GM23248 (cell line): Measurements from ENCODE around the gene TRIM29. TPM values are rescaled to one million over a fixed set of nuclear protein-coding genes. Genes with fewer than 3 reads are reported as not detected.
A peak's percentile ranks its signal among the peaks of the same experiment; 100 is the strongest.

Experiments
- DNase-seq: peaks from one replicate; pipeline ENCODE4 v3.0.0-alpha.2; 2015
- H2AFZ ChIP-seq: fragments of 200-600 bp; sonication (generic); 2 replicates; pipeline ENCODE4 v1.6.1; 2016; ENCODE audit warnings: antibody characterized with exemption
- H3F3A ChIP-seq: fragments of 200-600 bp; sonication (generic); 2 replicates; pipeline ENCODE4 v1.6.1; 2016; ENCODE audit warnings: mild to moderate bottlenecking, antibody characterized with exemption, mixed run types; ENCODE audit not compliant: insufficient read depth
- H3K27ac ChIP-seq: fragments of 200-600 bp; sonication (generic); 2 replicates; pipeline ENCODE4 v1.5.1; 2016; ENCODE audit warnings: mild to moderate bottlenecking
- H3K27me3 ChIP-seq: fragments of 200-600 bp; sonication (generic); replicated peaks from 2 replicates; pipeline ENCODE4 v1.6.1; 2016; ENCODE audit warnings: mild to moderate bottlenecking; ENCODE audit not compliant: insufficient read depth
- H3K36me3 ChIP-seq: fragments of 200-600 bp; sonication (generic); 2 replicates; pipeline ENCODE4 v1.6.1; 2016; ENCODE audit warnings: low read depth, mild to moderate bottlenecking
- H3K4me1 ChIP-seq: fragments of 200-600 bp; sonication (generic); 2 replicates; pipeline ENCODE4 v1.6.1; 2016; ENCODE audit warnings: mild to moderate bottlenecking; ENCODE audit not compliant: insufficient read depth
- H3K4me2 ChIP-seq: fragments of 200-600 bp; sonication (generic); one replicate; pipeline ENCODE4 v1.6.1; 2016; ENCODE audit warnings: mild to moderate bottlenecking; ENCODE audit not compliant: unreplicated experiment
- H3K4me3 ChIP-seq: fragments of 200-600 bp; sonication (generic); 2 replicates; pipeline ENCODE4 v1.5.1; 2016; ENCODE audit warnings: mild to moderate bottlenecking
- H3K79me2 ChIP-seq: fragments of 200-600 bp; sonication (generic); 2 replicates; pipeline ENCODE4 v1.6.1; 2016; ENCODE audit warnings: mild to moderate bottlenecking; ENCODE audit not compliant: insufficient read depth
- H3K9ac ChIP-seq: fragments of 200-600 bp; sonication (generic); 2 replicates; pipeline ENCODE4 v1.6.1; 2016; ENCODE audit warnings: mild to moderate bottlenecking
- H3K9me2 ChIP-seq: fragments of 200-600 bp; sonication (generic); 2 replicates; pipeline ENCODE4 v1.6.1; 2016; ENCODE audit warnings: mixed run types, mild to moderate bottlenecking, moderate library complexity; ENCODE audit not compliant: insufficient read depth
- H3K9me3 ChIP-seq: fragments of 200-600 bp; sonication (generic); one replicate; pipeline ENCODE4 v1.6.1; 2017; ENCODE audit warnings: low read depth
- H4K20me1 ChIP-seq: fragments of 200-600 bp; sonication (generic); 2 replicates; pipeline ENCODE4 v1.6.0; 2016; ENCODE audit not compliant: insufficient read depth
- EZH2 ChIP-seq: fragments of 200-600 bp; sonication (generic); IDR thresholded peaks from 2 replicates; pipeline ENCODE4 v1.6.1; 2018; ENCODE audit warnings: antibody characterized with exemption, mild to moderate bottlenecking; ENCODE audit not compliant: insufficient read depth, poor library complexity, severe bottlenecking
- EZH2phosphoT487 ChIP-seq: fragments of 200-600 bp; sonication (generic); IDR thresholded peaks from 2 replicates; pipeline ENCODE4 v1.6.1; 2018; ENCODE audit warnings: antibody characterized with exemption, moderate library complexity, mild to moderate bottlenecking, low read depth; ENCODE audit not compliant: insufficient read depth
- WGBS, 2 experiments: methylation state at CpG; one replicate each; pipeline ENCODE4 v1.1.6; 2015 to 2017; ENCODE audit warnings: low lambda C conversion rate in 2 of 2, low coverage in 1 of 2; ENCODE audit errors: missing lambda C conversion rate in 2 of 2; 5-methylcytosine and 5-hydroxymethylcytosine counted together
- in situ Hi-C: fragments of 300-500 bp; cut with MboI; formaldehyde crosslinking; loops from 2 replicates; pipeline ENCODE4 v1.15.0; 2020
- polyA plus RNA-seq: library from polyadenylated mRNA; unstranded; fragments of >200 nt; fragmentation: Nextera tagmentation; extraction: Ambion mirVana; gene quantifications from 2 replicates; pipeline ENCODE4 v1.2.1, GENCODE V29; 2016
- total RNA-seq: library from RNA; depleted of rRNA; stranded (reverse); fragments of >200 nt; shearing (Covaris generic); gene quantifications from 2 replicates; pipeline ENCODE4 v1.2.3, GENCODE V29; 2014

The TRIM29 gene
- total and polyA plus RNA-seq, 2 experiments from 2014 or later: 0.86 TPM; not detected in 1

GRCh38 chr11:120185706-120186455 is 48.0 kb upstream of the TRIM29 start:
- Histone ChIP-seq H2AFZ (peak overlapping the region; percentile 40; the same call in 1 of the 2 replicates), H3K36me3 (no peaks in the 10 kb centered on the region), H3K4me1 (peaks cover 32% of the 10 kb centered on the region), H3K4me2 (no peak overlapping the region), H3K9me3 (no peaks in the 10 kb centered on the region), H3K4me3 (no peak overlapping the region), H3K79me2 (no peaks in the 10 kb centered on the region), H3K9me2 (no peaks in the 10 kb centered on the region), H4K20me1 (no peaks in the 10 kb centered on the region), H3F3A (peaks cover 13% of the 10 kb centered on the region), H3K9ac (0 out of 2 replicates have a peak overlapping the region, but pooled peaks have one; percentile 33), H3K27me3 (no peaks in the 10 kb centered on the region), H3K27ac (0 out of 2 replicates have a peak overlapping the region, but pooled peaks have one; percentile 14)
- no peak for DNase-seq
- in situ Hi-C loops: no loop called here
- TF ChIP-seq EZH2phosphoT487 (no peak), EZH2 (no peak)
- WGBS, 2 experiments: 50 to 58% methylated on average over 3 of the region's 3 CpGs

DNA sequence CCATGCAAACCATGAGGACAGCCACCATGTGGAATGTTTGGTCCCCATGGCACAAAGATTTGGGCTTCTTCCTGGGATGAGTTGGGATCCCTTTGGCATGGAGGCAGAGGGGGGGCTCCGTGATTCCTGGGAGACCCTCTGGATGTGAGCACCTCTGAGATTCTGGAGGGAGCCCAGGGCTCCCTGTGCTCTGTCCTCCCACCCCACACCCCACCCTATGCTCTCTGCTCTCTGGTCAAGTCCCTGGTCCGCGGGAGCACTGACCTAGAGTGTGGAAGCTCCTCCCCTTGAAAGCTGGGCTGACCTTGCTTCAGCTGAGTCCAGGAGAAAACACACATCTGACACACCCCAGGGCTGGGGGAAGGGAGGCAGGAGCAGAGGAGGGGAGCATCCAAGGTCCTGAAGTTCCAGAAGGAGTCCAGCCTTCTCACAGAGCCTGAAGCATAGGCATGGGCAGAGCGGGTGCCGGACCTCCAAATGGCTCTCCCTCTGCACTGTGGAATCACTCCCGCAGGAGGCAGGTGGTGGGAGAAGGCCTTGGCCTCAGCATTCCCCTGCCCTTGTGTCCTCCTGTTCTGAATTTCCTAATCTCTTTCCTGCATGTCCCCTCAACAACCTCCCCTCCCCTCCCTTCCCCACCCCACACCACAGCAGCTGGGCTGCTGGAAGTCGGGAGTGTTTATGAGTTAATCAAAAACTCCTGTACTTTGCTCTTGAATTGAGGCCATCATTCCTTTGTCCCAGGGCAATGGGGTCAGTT is 47.2 kb upstream of the TRIM29 start:
- Histone ChIP-seq H3F3A (peaks cover 14% of the 10 kb centered on the region), H3K9me2 (no peaks in the 10 kb centered on the region), H3K4me2 (no peak overlapping the region), H2AFZ (no peak overlapping the region; the same call in 1 of the 2 replicates), H3K9me3 (no peaks in the 10 kb centered on the region), H3K27me3 (no peaks in the 10 kb centered on the region), H3K9ac (no peak overlapping the region), H4K20me1 (no peaks in the 10 kb centered on the region), H3K4me3 (no peak overlapping the region), H3K4me1 (peaks cover 39% of the 10 kb centered on the region), H3K79me2 (no peaks in the 10 kb centered on the region), H3K36me3 (no peaks in the 10 kb centered on the region), H3K27ac (no peak overlapping the region)
- TF ChIP-seq EZH2phosphoT487 (no peak), EZH2 (no peak)
- 12 to 14% methylated on average over 7 of the region's 7 CpGs for WGBS, 2 experiments
- in situ Hi-C loops: no loop called here
- peak; percentile 80 for DNase-seq

GRCh38 chr11:120184371-120184945 is 46.5 kb upstream of the TRIM29 start:
- no peaks in the 10 kb centered on the region for H3K9me3 ChIP-seq
- H3K4me2 ChIP-seq: no peak overlapping the region
- DNase-seq: peak; percentile 52
- no peaks in the 10 kb centered on the region for H4K20me1 ChIP-seq
- H3K27ac ChIP-seq: no peak overlapping the region
- H3K9me2 ChIP-seq: no peaks in the 10 kb centered on the region
- WGBS, 2 experiments: 32 to 38% methylated on average over 11 of the region's 11 CpGs
- peaks cover 46% of the 10 kb centered on the region for H3K4me1 ChIP-seq
- no peak overlapping the region for H3K4me3 ChIP-seq
- H3K79me2 ChIP-seq: no peaks in the 10 kb centered on the region
- no peaks in the 10 kb centered on the region for H3K27me3 ChIP-seq
- H3K36me3 ChIP-seq: no peaks in the 10 kb centered on the region
- peaks cover 21% of the 10 kb centered on the region for H3F3A ChIP-seq
- in situ Hi-C loops: no loop called here
- H2AFZ ChIP-seq: no peak overlapping the region; the same call in 1 of the 2 replicates
- H3K9ac ChIP-seq: no peak overlapping the region
- TF ChIP-seq EZH2 (no peak), EZH2phosphoT487 (no peak)

GRCh38 chr11:120183701-120184141 is 45.8 kb upstream of the TRIM29 start:
- Histone ChIP-seq H3K4me3 (no peak overlapping the region), H3K79me2 (no peaks in the 10 kb centered on the region), H4K20me1 (no peaks in the 10 kb centered on the region), H3K9ac (no peak overlapping the region), H3K27ac (no peak overlapping the region), H2AFZ (no peak overlapping the region), H3K36me3 (no peaks in the 10 kb centered on the region), H3K4me2 (no peak overlapping the region), H3K4me1 (peaks cover 53% of the 10 kb centered on the region), H3F3A (peaks cover 29% of the 10 kb centered on the region), H3K9me3 (no peaks in the 10 kb centered on the region), H3K9me2 (no peaks in the 10 kb centered on the region), H3K27me3 (no peaks in the 10 kb centered on the region)
- in situ Hi-C loops: no loop called here
- TF ChIP-seq EZH2 (no peak), EZH2phosphoT487 (no peak)
- DNase-seq: no peak
- WGBS, 2 experiments: 87 to 88% methylated on average over 7 of the region's 7 CpGs
